8988T (cell line): Measurements from ENCODE around the gene LOXHD1.

ENCODE experiments used
- DNase-seq: peaks from one replicate; pipeline ENCODE4 v3.0.0; 2011

Gene LOXHD1

DNA sequence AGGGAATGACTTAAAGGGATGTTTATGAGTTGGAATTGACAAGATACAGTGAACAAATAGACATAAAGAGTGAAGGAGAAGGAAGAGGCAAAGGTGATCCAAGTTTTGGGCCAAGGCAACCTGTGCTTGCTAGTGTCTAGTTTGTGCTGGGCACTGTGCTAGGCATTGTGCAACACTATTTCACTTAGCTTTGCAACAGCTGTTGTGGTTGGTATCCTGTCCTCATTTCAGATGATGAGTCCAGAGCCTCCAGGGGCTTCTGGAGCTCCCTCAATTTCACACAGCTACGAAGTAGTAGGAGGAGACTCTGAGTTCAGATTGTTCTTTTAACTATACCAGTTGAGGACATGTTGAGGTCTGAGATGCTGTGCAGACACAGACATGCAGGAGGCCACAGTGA is 18.1 kb upstream of the LOXHD1 start:
- DNase-seq: no peak

DNA sequence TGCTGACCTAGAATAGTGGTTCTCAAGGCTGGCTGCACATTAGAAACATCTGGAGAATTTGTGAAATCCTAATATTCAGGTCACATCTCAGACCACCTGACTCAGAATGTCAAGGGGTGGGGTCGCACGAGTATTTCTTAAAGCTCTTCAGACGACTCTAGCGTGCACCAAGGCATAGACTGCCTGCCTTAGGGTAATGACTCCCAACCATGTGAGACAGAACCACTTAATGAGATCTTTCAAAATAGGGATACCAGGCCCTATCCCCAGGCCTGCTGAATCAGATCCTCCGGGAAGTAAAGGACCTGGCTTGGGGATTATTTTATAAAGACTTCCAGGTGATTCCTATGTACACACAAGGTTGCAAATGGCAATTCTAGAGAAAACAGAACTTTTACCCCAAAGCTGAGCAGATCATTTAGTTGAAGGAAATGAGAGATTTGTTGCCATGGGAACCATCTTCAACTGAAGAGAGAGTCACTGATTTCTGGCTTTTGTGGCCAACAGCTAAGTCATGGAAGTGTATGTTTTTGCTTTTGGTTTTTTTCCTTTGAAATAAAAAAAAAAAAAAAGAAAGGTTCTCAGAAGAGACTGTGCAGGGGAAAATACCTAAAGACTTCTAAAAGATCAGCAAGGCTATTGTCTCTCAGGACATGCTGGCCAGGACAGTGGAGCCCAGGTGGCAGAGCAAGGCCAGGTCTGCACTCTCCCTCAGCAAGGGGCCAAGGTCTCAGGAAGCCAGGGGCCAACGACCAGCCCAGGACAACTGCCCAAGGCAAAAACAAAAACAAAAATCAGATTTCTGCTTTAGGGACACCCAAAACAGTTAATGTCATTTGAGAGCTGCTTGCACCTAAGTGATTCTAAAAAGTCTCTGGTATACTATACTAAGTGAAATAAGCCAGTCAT is 15.3 kb upstream of the LOXHD1 start:
- no peak for DNase-seq

DNA sequence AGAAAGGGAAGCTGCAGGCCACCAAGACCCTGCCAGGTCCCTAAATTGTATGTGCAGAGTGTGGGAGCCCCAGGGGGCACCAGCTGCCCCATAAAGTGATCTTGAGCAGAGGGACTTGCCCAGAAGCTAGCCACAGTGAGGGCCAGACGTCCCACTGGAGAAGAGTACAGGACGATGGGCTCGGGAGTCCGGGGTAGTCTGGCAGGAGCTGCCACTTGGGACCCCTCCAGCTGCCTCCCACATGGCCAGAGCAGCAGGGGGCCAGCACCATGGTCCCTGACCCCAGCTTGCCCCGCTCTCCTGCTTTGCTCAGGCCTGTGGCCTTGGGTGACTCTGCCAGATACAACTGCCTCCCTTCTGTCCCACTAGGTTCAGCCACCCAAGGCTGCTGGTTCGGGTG is 11.7 kb upstream of the LOXHD1 start:
- no peak for DNase-seq

DNA sequence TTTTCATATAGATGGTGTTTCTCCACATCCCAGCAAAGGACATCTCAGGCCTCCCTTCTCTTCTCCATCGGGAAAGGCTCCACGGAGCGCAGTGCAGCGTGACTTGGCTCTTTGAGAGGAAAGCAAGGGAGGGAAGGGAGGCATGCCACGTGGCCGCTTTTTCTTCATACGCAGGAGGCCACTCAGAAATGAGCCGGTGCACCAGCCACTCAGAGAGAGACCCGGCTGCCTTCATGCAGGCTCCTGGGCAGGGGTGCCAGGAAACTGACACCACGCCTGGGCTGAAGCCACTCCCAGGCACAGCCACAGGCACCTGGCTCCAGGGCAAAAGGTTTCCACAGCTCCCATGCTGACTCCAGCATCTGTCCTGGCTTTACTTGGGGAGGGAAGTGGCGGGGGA is 11.1 kb upstream of the LOXHD1 start:
- DNase-seq: no peak

DNA sequence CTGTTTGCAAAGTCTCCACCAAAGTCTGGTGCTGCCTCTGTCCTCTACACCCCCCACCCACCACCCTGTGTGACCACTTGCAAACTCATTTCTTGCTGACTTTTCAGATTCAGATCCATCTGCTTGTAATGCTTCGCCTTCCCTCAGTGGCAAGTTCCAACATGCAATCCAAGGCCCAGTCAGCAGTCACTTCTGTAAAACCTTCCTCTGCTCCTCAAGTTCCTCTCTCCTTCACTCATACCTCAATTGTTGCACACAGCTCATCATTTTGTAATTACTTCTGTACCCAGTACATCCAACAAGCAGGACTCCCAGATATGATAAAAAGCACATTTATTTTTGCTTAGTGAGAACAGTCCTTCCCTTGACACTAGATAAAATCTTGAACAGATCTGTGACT is 6.5 kb upstream of the LOXHD1 start:
- no peak for DNase-seq

DNA sequence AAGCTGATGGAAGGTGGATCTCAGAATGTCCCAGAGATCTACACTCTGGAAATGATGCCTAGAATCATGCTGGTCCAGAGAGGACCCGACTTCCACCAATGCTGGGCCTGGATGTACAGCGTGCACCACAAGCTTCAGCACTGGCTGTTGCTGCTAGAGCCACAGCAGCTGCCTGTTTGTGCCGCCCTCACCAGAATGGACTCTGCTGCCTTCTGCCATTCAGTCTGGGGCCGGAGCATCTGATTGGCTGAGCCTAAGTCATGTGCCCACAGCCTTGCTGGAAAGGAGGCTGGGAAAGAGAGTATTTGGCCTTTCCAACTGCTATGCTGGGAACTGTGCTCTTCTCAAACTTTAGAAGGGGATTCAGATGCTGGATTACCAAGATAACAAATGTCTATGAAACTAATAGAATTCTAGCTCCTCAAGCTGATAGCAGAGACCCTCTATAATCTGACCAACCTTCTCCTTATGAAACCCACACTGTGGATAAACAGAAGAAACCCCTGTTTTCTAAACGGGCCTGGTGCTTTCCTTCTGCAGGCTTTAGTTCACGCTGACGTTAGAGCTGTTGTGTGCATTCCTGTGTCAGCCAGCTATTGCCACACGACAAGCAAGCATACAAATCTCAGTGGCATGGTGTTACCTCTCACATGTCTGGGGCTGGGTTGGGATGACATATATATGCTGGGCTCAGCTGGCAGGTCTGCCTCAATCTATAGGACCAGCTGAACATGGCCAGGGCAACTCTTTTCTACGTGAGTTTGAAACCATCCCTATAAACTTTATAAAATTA is 4.1 kb upstream of the LOXHD1 start:
- no peak for DNase-seq

DNA sequence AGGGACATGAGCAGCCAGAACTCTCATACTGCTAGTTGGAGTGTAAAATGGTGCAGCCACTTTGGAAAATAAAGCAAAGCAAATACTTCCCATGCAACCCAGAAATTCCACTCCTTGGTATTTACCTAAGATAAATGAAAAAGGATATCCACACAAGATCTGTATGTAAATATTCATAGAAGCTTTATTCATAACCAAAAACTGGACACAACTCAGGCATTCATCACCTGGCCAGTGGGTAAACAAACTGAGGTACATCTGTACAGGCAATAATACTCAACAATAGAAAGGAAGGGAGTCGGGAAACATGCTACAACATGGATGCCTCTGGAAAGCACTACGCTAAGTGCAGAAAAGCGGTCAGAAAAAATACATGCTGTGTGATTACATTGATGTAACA is 2.5 kb upstream of the LOXHD1 start:
- DNase-seq: no peak

DNA sequence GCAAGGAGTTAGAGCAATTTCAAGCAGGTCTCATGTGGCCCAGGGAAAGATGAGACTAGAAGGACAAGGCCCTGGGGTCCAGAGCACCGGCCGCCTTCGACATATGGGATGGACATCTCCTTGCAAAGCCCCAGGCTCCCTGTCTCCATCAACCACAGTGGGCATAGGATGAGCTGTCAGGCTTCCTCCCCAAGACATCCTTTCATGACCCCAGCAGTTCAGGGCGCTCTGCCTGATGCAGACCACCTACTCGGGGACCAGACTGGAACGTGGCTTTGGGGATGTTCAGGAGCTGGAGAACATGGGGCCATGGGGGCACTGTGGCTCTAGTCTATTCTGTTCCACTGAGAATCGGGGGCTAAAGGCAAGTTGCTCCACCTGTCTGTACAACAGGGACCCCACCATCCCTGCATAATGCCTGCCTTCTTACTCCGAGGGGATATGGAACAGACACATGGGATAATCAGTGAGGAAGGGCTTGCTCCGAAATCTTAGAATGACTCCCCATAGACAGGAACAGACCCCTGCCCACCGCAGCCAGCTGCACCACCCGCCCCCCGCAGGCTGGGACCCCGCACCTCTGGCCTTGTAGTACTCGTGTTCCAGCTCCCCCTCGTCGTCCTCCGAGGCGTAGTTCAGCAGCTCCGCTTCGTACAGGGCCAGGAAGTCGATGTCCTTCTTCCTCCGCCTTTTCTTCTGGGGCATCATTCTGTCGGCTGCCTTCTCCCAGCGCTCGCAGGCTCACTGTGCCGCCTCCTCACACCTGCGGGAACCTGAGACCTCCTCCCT is 500 bp downstream of the LOXHD1 start:
- DNase-seq: no peak

DNA sequence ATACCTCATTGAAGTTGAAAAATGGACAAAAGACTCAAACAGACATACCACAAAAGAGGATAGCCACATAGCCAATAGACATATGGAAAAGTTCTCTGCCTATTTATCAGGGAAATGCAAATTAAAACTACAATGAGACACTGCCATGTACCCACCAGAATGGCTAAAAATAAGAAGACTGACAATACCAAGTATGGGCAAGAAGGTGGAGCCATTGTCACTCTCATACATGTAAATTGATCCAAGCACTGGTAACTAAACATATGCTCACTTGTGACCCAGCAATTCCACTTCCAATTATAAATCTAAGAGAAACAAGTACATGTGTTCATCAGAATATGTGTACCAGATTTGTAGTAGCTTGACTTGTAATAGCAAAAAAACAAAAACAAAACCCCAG is 4.6 kb downstream of the LOXHD1 start:
- no peak for DNase-seq

DNA sequence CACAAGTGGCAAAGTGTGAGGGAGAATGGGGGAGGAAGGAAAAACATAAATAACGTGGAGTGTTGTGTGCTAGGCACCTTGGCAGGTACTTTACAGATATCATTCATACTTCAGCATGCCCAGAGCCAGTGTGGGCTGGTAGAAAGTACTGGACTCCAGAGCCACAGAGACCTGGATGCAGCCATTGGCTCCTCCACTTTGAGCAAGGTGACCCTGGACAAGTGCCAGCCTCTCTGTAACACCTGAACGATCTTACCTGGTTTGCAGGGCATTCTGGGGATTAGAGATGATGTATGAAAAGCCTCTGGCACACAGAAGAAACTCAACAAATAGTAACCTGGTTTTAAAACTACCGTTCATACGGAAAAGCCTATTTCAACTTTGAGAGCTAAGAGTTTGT is 6.3 kb downstream of the LOXHD1 start:
- DNase-seq: no peak

DNA sequence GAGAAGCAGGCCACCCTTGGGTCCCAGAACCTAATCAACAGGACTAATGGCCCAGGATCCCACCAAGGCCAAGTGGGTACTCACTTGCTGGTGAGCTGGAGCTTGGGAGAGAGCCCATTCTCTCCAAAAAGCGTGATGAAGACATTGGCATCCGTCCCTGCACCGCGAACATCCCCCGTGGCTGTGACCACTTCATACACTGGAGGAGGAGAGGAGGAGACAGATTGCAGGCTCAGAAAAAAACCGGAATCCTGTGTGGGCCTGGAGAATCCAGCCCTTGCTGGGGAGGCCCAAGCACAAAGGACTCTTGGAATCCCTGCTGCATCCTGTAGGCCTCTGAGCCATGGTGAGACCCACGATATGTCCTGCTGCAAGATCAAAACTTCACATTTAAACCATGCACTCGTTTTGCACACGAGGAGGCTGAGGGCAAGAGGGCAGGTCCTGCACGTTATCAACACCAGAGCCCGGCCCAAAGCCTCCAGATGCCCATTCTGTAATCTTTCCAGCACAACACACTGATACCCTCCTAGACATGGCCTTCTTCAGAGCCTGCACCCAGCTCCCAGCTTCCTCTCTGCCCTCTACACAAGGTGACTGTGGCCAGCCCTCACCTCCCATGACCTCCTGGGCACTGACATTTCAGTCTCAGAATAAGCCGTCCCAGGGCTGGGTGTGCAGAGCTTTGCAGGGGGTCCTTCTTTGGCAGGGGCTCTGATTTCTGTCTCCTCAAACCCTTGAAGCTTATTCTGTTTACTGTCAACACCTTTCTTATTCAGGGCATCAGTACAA is 7.8 kb downstream of the LOXHD1 start:
- no peak for DNase-seq

DNA sequence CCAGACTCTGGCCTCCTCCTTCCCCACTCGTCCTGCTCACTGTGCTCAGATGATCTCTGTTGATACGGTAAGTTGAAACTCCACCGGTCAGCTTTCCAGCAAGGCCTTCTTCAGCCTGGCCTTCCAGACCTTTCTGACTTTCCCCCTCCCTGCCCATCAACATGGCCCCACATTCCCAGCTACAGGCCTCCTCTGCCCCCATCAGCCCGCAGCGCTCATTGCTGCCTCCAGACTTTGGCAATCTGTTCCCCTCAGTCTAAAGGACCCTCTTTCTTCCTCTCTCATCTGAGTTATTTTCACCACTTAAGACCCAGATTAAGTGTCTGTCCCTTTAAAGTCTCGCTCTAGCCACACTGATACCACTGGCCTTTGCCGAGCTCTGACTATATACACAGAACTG is 10.6 kb downstream of the LOXHD1 start:
- no peak for DNase-seq

DNA sequence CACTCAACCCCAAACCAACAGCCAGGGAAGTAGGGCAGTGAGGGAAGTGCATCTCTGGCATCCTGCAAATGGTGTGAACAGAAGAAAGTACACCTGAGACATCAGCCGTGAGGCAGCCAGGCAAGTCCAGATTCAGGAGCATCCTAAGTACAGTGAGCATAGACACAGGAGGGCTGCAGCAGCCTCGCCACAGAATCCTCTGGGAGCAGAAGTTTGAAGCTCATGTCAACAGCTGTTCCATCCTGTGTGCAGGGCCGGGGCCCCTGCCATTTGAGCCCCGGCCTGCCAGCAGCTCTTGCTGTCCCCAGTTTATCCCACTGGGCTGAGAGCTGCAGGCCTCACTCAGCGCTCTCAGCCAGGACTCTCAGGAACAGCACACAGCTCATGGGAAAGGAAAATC is 14.5 kb downstream of the LOXHD1 start:
- no peak for DNase-seq

DNA sequence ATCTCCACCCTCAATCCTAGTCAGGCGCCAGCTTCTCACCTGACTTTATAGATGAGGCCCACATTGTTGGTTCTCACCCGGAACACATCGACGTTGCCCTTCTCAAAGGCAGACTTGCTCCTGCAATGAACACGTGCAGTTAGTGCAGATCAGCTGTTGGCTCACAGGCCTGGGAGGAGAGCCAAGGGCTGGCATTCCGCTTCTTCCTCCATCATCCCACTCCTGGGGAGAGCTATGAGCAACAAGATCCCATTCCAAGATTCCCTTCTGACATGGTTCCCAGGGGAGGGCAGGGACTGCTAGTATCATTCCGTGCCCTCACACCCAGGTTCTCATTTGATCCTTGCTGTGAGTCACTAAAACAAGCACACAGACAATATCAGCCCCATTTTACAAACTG is 15.1 kb downstream of the LOXHD1 start:
- no peak for DNase-seq

DNA sequence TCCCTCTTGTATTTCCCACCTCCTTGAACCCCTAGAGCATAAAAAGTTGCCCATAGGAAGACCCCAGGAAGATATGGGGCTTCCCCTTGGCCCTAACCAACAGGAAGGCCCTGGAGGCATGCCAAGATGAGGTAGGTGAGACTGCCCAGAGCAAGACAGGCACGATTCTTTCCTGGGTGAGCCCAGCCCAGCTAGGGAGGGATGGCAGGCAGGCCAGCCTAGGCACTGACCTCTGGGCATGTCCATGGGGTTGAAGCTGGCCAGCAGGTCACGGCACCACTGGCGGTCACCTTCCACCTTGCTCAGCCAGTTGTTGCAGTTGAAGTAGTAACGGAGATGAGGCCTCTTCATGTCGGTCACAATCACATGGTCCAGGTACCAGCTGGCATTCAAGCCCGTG is 17.6 kb downstream of the LOXHD1 start:
- DNase-seq: no peak

DNA sequence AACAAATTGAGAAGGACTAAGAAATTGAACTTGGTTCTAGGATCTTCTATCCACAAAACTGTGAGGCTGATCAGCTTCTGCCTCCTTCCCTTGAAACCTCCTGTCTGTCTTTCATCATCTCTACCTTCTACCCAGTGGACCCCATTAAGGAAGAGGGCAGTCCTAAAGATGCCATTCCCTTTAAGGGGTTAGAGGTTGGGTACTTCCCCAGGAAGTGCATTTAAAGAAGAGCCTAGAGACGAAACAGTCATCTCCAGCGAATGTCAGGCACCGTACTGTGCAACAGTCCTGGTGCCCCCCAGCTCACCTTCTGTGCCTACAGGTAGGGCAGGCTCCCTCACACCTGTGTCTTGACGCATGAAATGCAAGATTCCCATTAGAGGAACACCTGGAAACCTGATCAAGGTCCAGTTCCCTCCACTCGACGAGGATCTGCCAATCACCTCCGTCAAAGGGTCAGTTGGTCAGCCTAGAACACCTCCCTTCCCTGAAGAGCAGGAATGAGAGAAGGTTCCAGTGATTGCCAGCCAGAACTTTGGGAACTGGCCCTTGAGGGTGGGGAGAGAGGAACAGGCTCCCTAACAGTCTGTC is 20.9 kb downstream of the LOXHD1 start:
- DNase-seq: no peak

DNA sequence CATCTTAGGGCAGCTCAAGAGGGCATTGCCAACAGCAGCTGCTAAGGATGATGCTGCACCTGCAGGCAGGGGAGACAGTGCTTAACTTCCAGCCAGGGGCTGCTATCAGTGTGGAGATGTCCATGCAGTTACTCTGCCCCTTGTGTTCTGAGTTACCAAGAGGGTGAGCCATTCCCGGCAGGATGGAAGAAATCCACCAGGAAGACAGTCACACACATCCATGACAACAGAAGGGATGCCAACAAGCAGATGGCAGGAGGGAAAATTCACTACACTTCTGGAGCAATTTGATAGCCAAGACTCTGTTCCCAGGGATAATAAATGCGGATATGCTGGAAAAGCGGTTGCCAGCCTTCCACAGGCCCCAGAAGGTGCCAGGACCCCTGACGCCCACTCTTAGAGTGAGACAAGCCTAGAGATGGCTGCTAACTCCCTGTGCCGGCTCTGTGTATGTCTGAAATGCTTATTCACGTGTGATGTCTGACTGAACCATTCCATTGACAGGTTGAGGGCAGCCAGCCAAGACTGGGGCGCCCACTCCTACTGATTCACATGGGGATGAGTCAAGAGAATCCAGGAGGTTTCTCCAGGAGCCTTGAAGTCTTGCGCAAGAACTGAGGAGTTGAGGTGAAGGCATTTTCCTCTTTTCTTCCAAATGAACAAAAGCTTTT is 24.5 kb downstream of the LOXHD1 start:
- DNase-seq: no peak

DNA sequence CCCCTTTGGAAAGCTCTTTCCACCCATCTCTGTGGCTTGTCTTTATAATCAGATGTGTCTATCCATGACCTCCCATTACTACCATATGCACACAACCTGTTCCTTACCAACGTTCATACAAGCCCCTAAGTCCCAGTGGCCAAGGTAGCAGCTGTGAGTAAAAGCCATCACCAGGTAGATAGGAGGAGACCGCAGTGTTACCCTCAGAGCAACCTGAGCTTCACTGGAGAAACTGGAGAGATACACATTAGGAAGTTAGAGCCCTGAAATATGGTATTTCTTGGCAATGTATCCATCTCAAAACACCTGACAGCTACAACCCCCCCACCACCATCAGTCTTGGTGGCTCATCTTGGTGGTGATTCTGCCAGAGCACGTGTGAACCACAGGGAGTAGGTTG is 26.0 kb downstream of the LOXHD1 start:
- DNase-seq: no peak

DNA sequence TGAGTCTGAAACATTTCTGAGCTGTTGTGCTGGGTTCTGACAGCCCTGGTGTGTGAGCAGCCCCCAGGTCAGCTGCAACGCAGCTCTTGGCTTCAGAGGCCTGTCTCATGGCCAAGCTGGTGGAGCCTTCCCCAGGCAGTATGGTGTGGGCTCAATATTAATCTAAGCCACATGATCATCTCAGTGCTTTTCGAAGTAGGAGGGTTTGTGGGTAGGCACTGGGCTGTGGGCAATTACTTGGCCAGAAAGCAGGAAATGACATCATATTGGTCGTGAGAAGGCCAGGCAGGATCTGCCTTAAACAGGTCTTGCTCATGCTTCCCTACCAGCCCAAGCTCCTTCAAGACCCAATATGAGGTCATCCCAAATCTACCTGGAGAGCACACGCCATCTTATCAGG is 26.9 kb downstream of the LOXHD1 start:
- DNase-seq: no peak

DNA sequence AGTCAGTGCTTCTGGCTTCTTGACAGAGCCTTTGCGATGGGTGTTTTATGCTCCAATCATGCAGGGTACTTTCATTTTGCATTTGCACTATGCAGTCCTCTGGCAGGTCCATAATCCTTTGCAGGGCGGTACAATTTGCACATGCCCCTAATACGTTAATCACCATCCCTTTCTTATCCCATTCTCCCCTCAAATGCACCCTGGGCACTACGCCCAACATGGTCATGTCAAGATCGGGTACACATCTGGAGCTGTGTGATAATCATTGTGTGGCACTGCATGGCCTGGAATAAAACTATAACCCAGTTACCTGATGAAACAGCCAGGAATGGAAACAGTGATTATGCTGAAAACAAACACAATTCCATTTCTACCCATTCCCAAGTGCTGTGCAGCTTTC is 27.7 kb downstream of the LOXHD1 start:
- no peak for DNase-seq

DNA sequence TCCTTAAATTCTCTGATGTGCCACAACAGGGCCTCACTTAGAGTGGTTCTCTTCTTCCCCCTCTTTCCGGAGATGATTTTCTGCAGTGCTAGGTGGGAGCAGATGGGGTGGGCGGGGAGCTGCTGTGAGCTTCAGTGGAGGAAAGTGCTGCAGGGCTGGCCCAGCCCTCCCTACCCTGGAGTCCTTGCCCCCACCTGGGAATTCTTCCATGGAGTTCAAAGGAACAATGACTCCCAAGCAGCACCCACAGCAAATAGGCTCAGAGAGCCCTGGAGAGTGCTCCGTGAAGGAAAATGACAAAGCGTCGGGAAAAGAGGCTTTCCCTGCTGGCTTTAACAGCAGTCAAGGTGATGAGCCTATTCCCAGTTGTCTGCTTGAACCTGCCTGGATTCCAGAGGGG is 28.8 kb downstream of the LOXHD1 start:
- DNase-seq: no peak

DNA sequence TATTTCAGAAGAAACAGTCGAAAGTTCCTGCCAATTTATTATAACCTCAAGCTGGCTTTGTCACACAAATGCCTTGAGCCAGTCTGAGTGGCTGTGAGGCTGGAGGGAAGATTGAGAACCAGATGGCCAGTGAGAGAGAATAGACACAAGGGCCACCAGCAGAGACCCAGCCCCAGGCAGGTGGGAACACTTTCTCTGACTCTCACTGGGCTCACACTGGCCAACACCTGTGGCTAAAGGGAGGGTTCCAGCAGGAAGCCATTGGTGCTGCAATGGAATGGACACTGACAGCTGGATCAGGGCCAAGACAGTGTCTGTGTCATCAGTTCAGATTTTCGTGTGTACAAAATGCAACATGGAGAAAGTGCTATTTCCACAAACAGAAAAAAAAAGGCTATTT is 29.9 kb downstream of the LOXHD1 start:
- no peak for DNase-seq
